Loucy (cell line): ENCODE data around the gene TRAPPC6A.

Experiments used
- CTCF ChIP-seq: fragments of 200-600 bp; sonication (generic); conservative IDR thresholded peaks from 2 replicates; pipeline ENCODE4 v1.5.1; 2014; ENCODE audit warnings: mild to moderate bottlenecking, antibody characterized with exemption, low read length
- EZH2phosphoT487 ChIP-seq: fragments of 200-600 bp; IDR thresholded peaks from 2 replicates; pipeline ENCODE4 v1.6.1; 2018; ENCODE audit warnings: antibody characterized with exemption, mild to moderate bottlenecking, moderate library complexity, borderline replicate concordance

- TF ChIP-seq CTCF (no peak), EZH2phosphoT487 (no peak)
Measured at GRCh38 chr19:45138303-45138751, 39.7 kb downstream of the TRAPPC6A start.
